Naive thymus-derived CD8-positive, alpha-beta T cell (primary cell): Measurements from ENCODE around the gene SEC63. TPM values are rescaled to one million over a fixed set of nuclear protein-coding genes. Genes with fewer than 3 reads are reported as not detected.

ENCODE experiments used
- ATAC-seq, 2 donors: fragments of 150-1000 bp; cut with Tn5 transposase in 1 of 2; sonication (Bioruptor Pico), chemical (Tn5 transposase) in 1 of 2; 1 replicate in 1 of 2; 2 replicates in 1 of 2; pipeline ENCODE4 v1.10.0; 2021; ENCODE audit warnings: mild to moderate bottlenecking in 2 of 2, moderate library complexity in 2 of 2
- POLR2A ChIA-PET: fragments of 350-600 bp; sonication (Branson Sonifier 250); formaldehyde crosslinking; loops from one replicate; lab custom pipeline; 2021; ENCODE audit warnings: antibody characterized with exemption; lab: Charles Lee
- DNase-seq, 10 donors: peaks; one replicate each; pipeline versions ENCODE4 v3.0.0 to v3.0.0-alpha.2; 2020 to 2022
- H3K27ac Mint-ChIP-seq, 10 donors: one replicate each; pipeline ENCODE4 v1.8.0; 2020 to 2022; ENCODE audit warnings: mild to moderate bottlenecking in 10 of 10, mixed read lengths in 10 of 10, moderate library complexity in 4 of 10, inconsistent platforms in 1 of 10
- H3K27me3 Mint-ChIP-seq, 5 donors: one replicate each; pipeline ENCODE4 v1.8.0; 2021 to 2022; ENCODE audit warnings: mixed read lengths in 5 of 5
- H3K36me3 Mint-ChIP-seq, 3 donors: one replicate each; pipeline ENCODE4 v1.8.0; 2020 to 2022; ENCODE audit warnings: mixed read lengths in 3 of 3, mild to moderate bottlenecking in 2 of 3, inconsistent platforms in 1 of 3
- H3K4me1 Mint-ChIP-seq, 4 donors: one replicate each; pipeline ENCODE4 v1.8.0; 2021 to 2022; ENCODE audit warnings: mixed read lengths in 4 of 4
- H3K4me3 Mint-ChIP-seq, 10 donors: one replicate each; pipeline ENCODE4 v1.8.0; 2020 to 2022; ENCODE audit warnings: mild to moderate bottlenecking in 10 of 10, mixed read lengths in 10 of 10, moderate library complexity in 6 of 10, inconsistent platforms in 1 of 10
- H3K9me3 Mint-ChIP-seq, 9 donors: one replicate each; pipeline ENCODE4 v1.8.0; 2020 to 2022; ENCODE audit warnings: mixed read lengths in 9 of 9, mild to moderate bottlenecking in 3 of 9, inconsistent platforms in 1 of 9, moderate library complexity in 1 of 9
- polyA plus RNA-seq, 3 donors: library from polyadenylated mRNA; unstranded; fragments of 300-500 nt; fragmentation: Illumina TruSeq; gene quantifications; one replicate each; pipeline ENCODE4 v1.2.3, GENCODE V29; 2021
- total RNA-seq, 8 experiments: library from RNA in 2 of 8; stranded (reverse) in 2 of 8; gene quantifications; one replicate each; pipeline ENCODE4 v1.2.3 and lab custom pipeline; 2021 to 2026

The SEC63 gene
- total and polyA plus RNA-seq, 5 experiments from 2014 or later, result 28.8 to 81.6 (median 32.1) TPM

- Mint-ChIP-seq H3K9me3 (no peaks in the 10 kb centered on the region), H3K36me3 (no peaks in the 10 kb centered on the region), H3K27ac (peak overlapping the region in 3 of 10 donors; percentile 16 to 85 (median 81)), H3K4me1 (peaks cover 11 to 37% (median 26%) of the 10 kb centered on the region in 4 donors), H3K4me3 (no peak overlapping the region), H3K27me3 (no peaks in the 10 kb centered on the region)
- no peak for ATAC-seq
- POLR2A ChIA-PET, result interaction anchor here (3.2 to 4.3 kb wide), 2 partner anchors 25 to 115 kb away, joined by 15 to 59 read pairs; no protein-coding TSS in a partner anchor
- DNase-seq, result no peak
These were observed 112.2 kb downstream of the SEC63 start for GRCh38 chr6:107845777-107846176.

- ATAC-seq (peak in 1 of 2 donors; percentile 38), DNase-seq (no peak)
- no peaks in the 10 kb centered on the region for H3K27me3 Mint-ChIP-seq
- no peaks in the 10 kb centered on the region for H3K9me3 Mint-ChIP-seq
- peak overlapping the region in 7 of 10 donors; percentile 13 to 49 (median 24) for H3K4me3 Mint-ChIP-seq
- peaks cover 7 to 32% (median 22%) of the 10 kb centered on the region in 4 donors for H3K4me1 Mint-ChIP-seq
- peak overlapping the region in 8 of 10 donors; percentile 15 to 80 (median 30) for H3K27ac Mint-ChIP-seq
- POLR2A ChIA-PET, result interaction anchor here (1.2 kb wide), 1 partner anchor 113 kb away, joined by 4 read pairs; no protein-coding TSS in a partner anchor
- H3K36me3 Mint-ChIP-seq, result no peaks in the 10 kb centered on the region
These were observed 114.6 kb downstream of the SEC63 start for GRCh38 chr6:107843400-107843799.

- no peaks in the 10 kb centered on the region for H3K9me3 Mint-ChIP-seq
- H3K27me3 Mint-ChIP-seq, result no peaks in the 10 kb centered on the region
- no peak overlapping the region for H3K27ac Mint-ChIP-seq
- no peak for ATAC-seq
- no peak for DNase-seq
- no peaks in the 10 kb centered on the region for H3K36me3 Mint-ChIP-seq
- POLR2A ChIA-PET, result interaction anchor here (0.9 to 1.7 kb wide), 5 partner anchors 18 to 132 kb away, joined by 3 to 4 read pairs (median 3); no protein-coding TSS in a partner anchor
- H3K4me1 Mint-ChIP-seq, result peaks cover 7 to 16% (median 13%) of the 10 kb centered on the region in 4 donors
- H3K4me3 Mint-ChIP-seq, result no peak overlapping the region
These were observed 116.7 kb downstream of the SEC63 start for GRCh38 chr6:107841275-107841670.

GRCh38 chr6:107840636-107841274 lies 117.3 kb downstream of the SEC63 start:
- POLR2A ChIA-PET, result interaction anchor here (1.1 to 1.7 kb wide), 3 partner anchors 18 to 100 kb away, joined by 3 read pairs; no protein-coding TSS in a partner anchor
- H3K36me3 Mint-ChIP-seq, result no peaks in the 10 kb centered on the region
- no peaks in the 10 kb centered on the region for H3K9me3 Mint-ChIP-seq

GRCh38 chr6:107833136-107833535 lies 124.9 kb downstream of the SEC63 start:
- Mint-ChIP-seq H3K36me3 (no peaks in the 10 kb centered on the region), H3K27ac (peak overlapping the region in 5 of 10 donors; percentile 28 to 81 (median 78)), H3K4me1 (peaks cover 11 to 30% (median 17%) of the 10 kb centered on the region in 4 donors), H3K9me3 (no peaks in the 10 kb centered on the region), H3K4me3 (peak overlapping the region in 3 of 10 donors; percentile 13 to 45 (median 16)), H3K27me3 (no peaks in the 10 kb centered on the region)
- POLR2A ChIA-PET, result interaction anchor here (0.9 to 3.1 kb wide), 3 partner anchors 11 to 97 kb away, joined by 3 to 12 read pairs (median 7); no protein-coding TSS in a partner anchor
- ATAC-seq (no peak), DNase-seq (no peak)

More at GRCh38 chr6:107840636-107841274, 117.3 kb downstream of the SEC63 start:
- no peak overlapping the region for H3K27ac Mint-ChIP-seq
- no peak for DNase-seq
- ATAC-seq, result no peak
- no peaks in the 10 kb centered on the region for H3K27me3 Mint-ChIP-seq
- H3K4me1 Mint-ChIP-seq, result peaks cover 7 to 16% (median 13%) of the 10 kb centered on the region in 4 donors
- no peak overlapping the region for H3K4me3 Mint-ChIP-seq

GRCh38 chr6:107832151-107833056 lies 125.6 kb downstream of the SEC63 start:
- DNase-seq (no peak), ATAC-seq (peak; percentile 27 to 30)
- POLR2A ChIA-PET, result interaction anchor here (0.7 to 3.1 kb wide), 6 partner anchors 10 to 98 kb away, joined by 3 to 12 read pairs (median 6); no protein-coding TSS in a partner anchor
- peaks cover 11 to 30% (median 23%) of the 10 kb centered on the region in 4 donors for H3K4me1 Mint-ChIP-seq
- peak overlapping the region in 4 of 10 donors; percentile 13 to 52 (median 30) for H3K4me3 Mint-ChIP-seq
- no peaks in the 10 kb centered on the region for H3K9me3 Mint-ChIP-seq
- H3K27ac Mint-ChIP-seq, result peak overlapping the region in 8 of 10 donors; percentile 6 to 83 (median 76)
- no peaks in the 10 kb centered on the region for H3K36me3 Mint-ChIP-seq
- H3K27me3 Mint-ChIP-seq, result no peaks in the 10 kb centered on the region

- H3K27ac Mint-ChIP-seq, result peak overlapping the region in 5 of 10 donors; percentile 0 to 52 (median 48)
- H3K4me1 Mint-ChIP-seq, result peaks cover 11 to 34% (median 26%) of the 10 kb centered on the region in 4 donors
- no peak overlapping the region for H3K4me3 Mint-ChIP-seq
- no peak for DNase-seq
- POLR2A ChIA-PET, result interaction anchor here (1.5 kb wide), 2 partner anchors 18 to 37 kb away, joined by 4 read pairs; no protein-coding TSS in a partner anchor
- H3K9me3 Mint-ChIP-seq, result no peaks in the 10 kb centered on the region
- H3K27me3 Mint-ChIP-seq, result no peaks in the 10 kb centered on the region
- no peaks in the 10 kb centered on the region for H3K36me3 Mint-ChIP-seq
- no peak for ATAC-seq
These were observed 127.9 kb downstream of the SEC63 start for GRCh38 chr6:107830060-107830459.

- DNase-seq (no peak), ATAC-seq (no peak)
- Mint-ChIP-seq H3K4me1 (peaks cover 10 to 40% (median 34%) of the 10 kb centered on the region in 4 donors), H3K36me3 (no peaks in the 10 kb centered on the region), H3K27ac (peak overlapping the region in 8 of 10 donors; percentile 17 to 74 (median 31)), H3K4me3 (no peak overlapping the region), H3K27me3 (no peaks in the 10 kb centered on the region), H3K9me3 (no peaks in the 10 kb centered on the region)
- POLR2A ChIA-PET, result interaction anchor here (1.2 to 2.3 kb wide), 2 partner anchors 20 to 83 kb away, joined by 3 to 9 read pairs; no protein-coding TSS in a partner anchor
These were observed 130.5 kb downstream of the SEC63 start for GRCh38 chr6:107827541-107827940.

- peak overlapping the region; percentile 97 to 100 (median 99) for H3K27ac Mint-ChIP-seq
- no peaks in the 10 kb centered on the region for H3K27me3 Mint-ChIP-seq
- peaks cover 29 to 68% (median 63%) of the 10 kb centered on the region in 4 donors for H3K4me1 Mint-ChIP-seq
- H3K9me3 Mint-ChIP-seq, result no peaks in the 10 kb centered on the region
- peak; percentile 32 to 77 (median 58) for DNase-seq
- H3K36me3 Mint-ChIP-seq, result peaks cover 0 to 8% (median 0%) of the 10 kb centered on the region in 3 donors
- POLR2A ChIA-PET, result interaction anchor here (0.6 to 8.3 kb wide), 30 partner anchors 8 to 135 kb away, joined by 3 to 104 read pairs (median 6); partner anchors contain the start of gene SEC63
- peak; percentile 8 to 38 for ATAC-seq
- peak overlapping the region; percentile 85 to 99 (median 96) for H3K4me3 Mint-ChIP-seq
These were observed 134.9 kb downstream of the SEC63 start for GRCh38 chr6:107823047-107823557.

- peak; percentile 15 to 33 for ATAC-seq
- no peaks in the 10 kb centered on the region for H3K9me3 Mint-ChIP-seq
- H3K36me3 Mint-ChIP-seq, result peaks cover 0 to 14% (median 0%) of the 10 kb centered on the region in 3 donors
- peak overlapping the region; percentile 85 to 99 (median 96) for H3K4me3 Mint-ChIP-seq
- H3K4me1 Mint-ChIP-seq, result peaks cover 33 to 75% (median 63%) of the 10 kb centered on the region in 4 donors
- POLR2A ChIA-PET, result interaction anchor here (0.6 to 8.3 kb wide), 29 partner anchors 8 to 136 kb away, joined by 3 to 104 read pairs (median 7); partner anchors contain the start of gene SEC63
- peak overlapping the region; percentile 97 to 100 (median 99) for H3K27ac Mint-ChIP-seq
- DNase-seq, result peak; percentile 16 to 87 (median 68)
- no peaks in the 10 kb centered on the region for H3K27me3 Mint-ChIP-seq
These were observed 135.6 kb downstream of the SEC63 start for GRCh38 chr6:107822176-107823046.

- H3K27ac Mint-ChIP-seq, result peak overlapping the region; percentile 97 to 100 (median 99)
- peaks cover 33 to 83% (median 71%) of the 10 kb centered on the region in 4 donors for H3K4me1 Mint-ChIP-seq
- no peak for ATAC-seq
- no peaks in the 10 kb centered on the region for H3K9me3 Mint-ChIP-seq
- H3K27me3 Mint-ChIP-seq, result no peaks in the 10 kb centered on the region
- H3K4me3 Mint-ChIP-seq, result peak overlapping the region; percentile 85 to 99 (median 96)
- POLR2A ChIA-PET, result interaction anchor here (0.7 to 8.3 kb wide), 16 partner anchors 9 to 100 kb away, joined by 3 to 104 read pairs (median 8); no protein-coding TSS in a partner anchor
- no peak for DNase-seq
- peaks cover 0 to 17% (median 0%) of the 10 kb centered on the region in 3 donors for H3K36me3 Mint-ChIP-seq
These were observed 136.4 kb downstream of the SEC63 start for GRCh38 chr6:107821591-107821990.
